PC-9 (cell line): ENCODE measurements around the gene PEX7. TPM values are rescaled to one million over a fixed set of nuclear protein-coding genes. Genes with fewer than 3 reads are reported as not detected.
A peak's percentile ranks its signal among the peaks of the same experiment; 100 is the strongest.
"Not testable (repeated sequence)": the region's sequence is repeated elsewhere in the genome, so short reads cannot be mapped to it uniquely, and the experiment has no call there.

Experiments used
- BruUV-seq: library from RNA; stranded (reverse); fragments of 400-500 nt; replicated peaks from 2 replicates; lab custom pipeline; 2021; lab: Mats Ljungman, UMichigan
- CTCF ChIA-PET: fragments of 300-600 bp; sonication (Branson Sonifier 250); formaldehyde crosslinking; loops from one replicate; lab custom pipeline; 2022; ENCODE audit warnings: antibody characterized with exemption; lab: Charles Lee
- POLR2A ChIA-PET: fragments of 300-600 bp; sonication (Branson Sonifier 250); formaldehyde crosslinking; loops from one replicate; lab custom pipeline; 2022; ENCODE audit warnings: antibody characterized with exemption; ENCODE audit not compliant: unreplicated experiment; lab: Charles Lee
- DNase-seq, 2 experiments: peaks; one replicate each; pipeline versions ENCODE4 v3.0.0 to v3.0.0-alpha.2; 2015 to 2022; ENCODE audit warnings: mixed read lengths in 1 of 2
- H2AFZ ChIP-seq: fragments of 200-600 bp; sonication (generic); 2 replicates; pipeline ENCODE4 v1.8.1; 2017; ENCODE audit warnings: antibody characterized with exemption
- H3F3A ChIP-seq: fragments of 200-600 bp; sonication (generic); 2 replicates; pipeline ENCODE4 v1.8.1; 2017; ENCODE audit warnings: antibody characterized with exemption, mild to moderate bottlenecking, low read depth; ENCODE audit not compliant: insufficient read depth
- H3K27ac ChIP-seq: fragments of 200-600 bp; sonication (generic); 2 replicates; pipeline ENCODE4 v1.6.1; 2016; ENCODE audit warnings: mixed run types
- H3K27me3 ChIP-seq: fragments of 200-600 bp; sonication (generic); 2 replicates; pipeline ENCODE4 v1.6.1; 2016; ENCODE audit warnings: low read depth, mixed run types; ENCODE audit not compliant: insufficient read depth
- H3K36me3 ChIP-seq: fragments of 200-600 bp; sonication (generic); 2 replicates; pipeline ENCODE4 v1.6.1; 2016; ENCODE audit warnings: low read depth, mixed run types
- H3K4me1 ChIP-seq: fragments of 200-600 bp; sonication (generic); replicated peaks from 2 replicates; pipeline ENCODE4 v1.6.1; 2016; ENCODE audit warnings: mixed run types; ENCODE audit not compliant: insufficient read depth
- H3K4me2 ChIP-seq: fragments of 200-600 bp; sonication (generic); 2 replicates; pipeline ENCODE4 v1.6.1; 2017; ENCODE audit warnings: mixed run types
- H3K4me3 ChIP-seq: fragments of 200-600 bp; sonication (generic); 2 replicates; pipeline ENCODE4 v1.6.1; 2016; ENCODE audit warnings: mixed run types
- H3K79me2 ChIP-seq: fragments of 200-600 bp; sonication (generic); 2 replicates; pipeline ENCODE4 v1.6.1; 2017; ENCODE audit warnings: low read depth, mixed run types
- H3K9me2 ChIP-seq: fragments of 200-600 bp; sonication (generic); 2 replicates; pipeline ENCODE4 v1.8.1; 2017; ENCODE audit warnings: mild to moderate bottlenecking; ENCODE audit not compliant: insufficient read depth
- H3K9me3 ChIP-seq: fragments of 200-600 bp; sonication (generic); 2 replicates; pipeline ENCODE4 v1.8.1; 2016; ENCODE audit warnings: low read depth; ENCODE audit not compliant: insufficient read depth
- H4K20me1 ChIP-seq: fragments of 200-600 bp; sonication (generic); 2 replicates; pipeline ENCODE4 v1.8.1; 2017; ENCODE audit not compliant: insufficient read depth
- EZH2 ChIP-seq: fragments of 200-600 bp; sonication (generic); IDR thresholded peaks from 2 replicates; pipeline ENCODE4 v1.8.0; 2017; ENCODE audit warnings: antibody characterized with exemption, low read depth
- intact Hi-C: fragments of 100-400 bp; cut with micrococcal nuclease; formaldehyde crosslinking; loops from one replicate; pipeline ENCODE4 v1.10.0; 2022; ENCODE audit not compliant: unreplicated experiment
- total RNA-seq: library from RNA; stranded (reverse); gene quantifications from 2 replicates; pipeline ENCODE4 v1.2.3, GENCODE V29; 2021
- TF ChIP-seq, protein P1 (sequence below): fragments of 200-600 bp; sonication (generic); conservative IDR thresholded peaks from 2 replicates; pipeline ENCODE4 v1.6.1; 2017; ENCODE audit warnings: mixed run types, antibody characterized with exemption, mild to moderate bottlenecking, moderate library complexity

PEX7 gene
- total RNA-seq, 1 experiment from 2014 or later: 5.6 TPM

DNA sequence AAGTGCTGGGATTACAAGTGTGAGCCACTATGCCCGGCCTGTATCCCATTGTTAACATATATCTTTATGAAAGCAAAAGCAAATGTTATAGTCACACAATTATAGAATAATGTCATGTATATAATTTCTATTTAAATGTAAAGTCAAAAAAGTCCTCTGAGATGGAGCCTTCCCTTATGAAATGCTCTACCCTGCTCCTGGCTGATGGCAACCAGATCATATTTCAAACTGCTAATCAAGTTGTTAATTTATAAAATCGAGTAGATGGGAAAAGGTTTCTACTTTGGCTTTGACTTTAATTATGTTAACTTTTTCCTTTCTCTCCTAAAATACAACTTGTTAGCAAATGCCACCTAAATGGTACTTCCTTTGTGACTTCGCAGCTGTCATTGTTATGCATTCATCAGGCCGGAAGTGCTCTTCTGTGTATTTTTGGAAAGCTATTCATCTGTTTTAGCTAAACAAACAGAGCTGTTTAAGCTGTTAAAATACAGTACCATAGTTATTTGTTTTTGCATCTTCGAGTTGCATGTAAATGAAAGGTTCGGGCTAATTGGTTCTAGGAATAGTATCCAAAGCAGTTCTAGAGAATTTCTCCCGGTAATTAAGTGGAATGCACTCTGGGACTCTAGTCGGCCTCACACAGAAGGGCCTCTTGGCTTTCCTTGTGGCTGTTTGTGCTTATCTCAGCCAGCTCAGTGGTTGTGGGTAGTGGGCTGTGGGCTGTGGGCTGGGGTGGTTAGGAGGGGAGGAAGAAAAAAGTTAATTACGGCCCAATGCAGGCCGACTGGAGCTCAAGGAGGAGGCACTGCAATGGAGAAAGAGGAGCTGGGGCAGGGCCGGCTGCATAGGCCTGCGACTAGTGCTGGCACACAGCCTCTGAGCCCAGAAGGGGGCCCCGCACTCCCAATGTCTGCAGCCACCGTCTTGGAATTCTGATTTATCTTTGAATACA lies 134.5 kb downstream of the PEX7 start:
- no peaks in the 10 kb centered on the region for H3K27me3 ChIP-seq
- no peaks in the 10 kb centered on the region for H3K9me2 ChIP-seq
- no peak overlapping the region for H3K4me3 ChIP-seq
- BruUV-seq: no TSS peak
- CTCF ChIA-PET: no interaction called here
- H2AFZ ChIP-seq: no peak overlapping the region
- POLR2A ChIA-PET: no interaction called here
- H3K36me3 ChIP-seq: no peaks in the 10 kb centered on the region
- TF ChIP-seq, protein P1, sequence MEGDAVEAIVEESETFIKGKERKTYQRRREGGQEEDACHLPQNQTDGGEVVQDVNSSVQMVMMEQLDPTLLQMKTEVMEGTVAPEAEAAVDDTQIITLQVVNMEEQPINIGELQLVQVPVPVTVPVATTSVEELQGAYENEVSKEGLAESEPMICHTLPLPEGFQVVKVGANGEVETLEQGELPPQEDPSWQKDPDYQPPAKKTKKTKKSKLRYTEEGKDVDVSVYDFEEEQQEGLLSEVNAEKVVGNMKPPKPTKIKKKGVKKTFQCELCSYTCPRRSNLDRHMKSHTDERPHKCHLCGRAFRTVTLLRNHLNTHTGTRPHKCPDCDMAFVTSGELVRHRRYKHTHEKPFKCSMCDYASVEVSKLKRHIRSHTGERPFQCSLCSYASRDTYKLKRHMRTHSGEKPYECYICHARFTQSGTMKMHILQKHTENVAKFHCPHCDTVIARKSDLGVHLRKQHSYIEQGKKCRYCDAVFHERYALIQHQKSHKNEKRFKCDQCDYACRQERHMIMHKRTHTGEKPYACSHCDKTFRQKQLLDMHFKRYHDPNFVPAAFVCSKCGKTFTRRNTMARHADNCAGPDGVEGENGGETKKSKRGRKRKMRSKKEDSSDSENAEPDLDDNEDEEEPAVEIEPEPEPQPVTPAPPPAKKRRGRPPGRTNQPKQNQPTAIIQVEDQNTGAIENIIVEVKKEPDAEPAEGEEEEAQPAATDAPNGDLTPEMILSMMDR: peak; percentile 32
- TF ChIP-seq EZH2: no peak
- intact Hi-C loops: no loop called here
- no peaks in the 10 kb centered on the region for H3K4me1 ChIP-seq
- DNase-seq: no peak
- H3K4me2 ChIP-seq: no peak overlapping the region
- H3K27ac ChIP-seq: no peak overlapping the region
- no peaks in the 10 kb centered on the region for H3K9me3 ChIP-seq
- no peaks in the 10 kb centered on the region; the same call in 1 of the 2 replicates for H3F3A ChIP-seq
- H4K20me1 ChIP-seq: no peaks in the 10 kb centered on the region
- no peaks in the 10 kb centered on the region for H3K79me2 ChIP-seq

DNA sequence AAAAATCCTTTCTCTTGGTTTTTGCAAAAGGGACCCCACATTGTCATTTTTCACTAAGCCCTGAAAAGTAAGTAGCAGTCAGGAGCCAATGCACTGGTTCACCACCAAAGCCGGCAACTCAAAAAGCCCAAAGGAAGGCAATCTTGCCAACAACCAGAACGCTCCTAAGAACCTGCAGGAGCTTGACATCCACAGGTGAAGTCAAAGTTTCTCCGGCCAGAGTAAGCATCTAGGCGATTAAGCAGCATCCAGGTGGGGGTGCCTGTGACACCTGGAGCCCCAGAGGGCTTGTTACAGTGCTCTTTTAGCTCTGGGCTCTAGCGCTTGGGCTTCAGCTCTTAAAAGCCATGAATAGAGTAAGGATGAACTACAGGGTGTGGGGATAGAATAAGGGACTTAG lies 135.8 kb downstream of the PEX7 start:
- no peak for DNase-seq
- Histone ChIP-seq H3F3A (no peaks in the 10 kb centered on the region; the same call in 1 of the 2 replicates), H3K9me3 (no peaks in the 10 kb centered on the region), H4K20me1 (no peaks in the 10 kb centered on the region), H3K27me3 (no peaks in the 10 kb centered on the region), H3K79me2 (no peaks in the 10 kb centered on the region), H3K4me1 (peaks cover 8% of the 10 kb centered on the region; the same call in 1 of the 2 replicates), H3K27ac (no peak overlapping the region), H3K4me3 (no peak overlapping the region), H3K4me2 (no peak overlapping the region), H2AFZ (no peak overlapping the region), H3K36me3 (no peaks in the 10 kb centered on the region), H3K9me2 (no peaks in the 10 kb centered on the region)
- CTCF ChIA-PET: interaction anchor here (0.7 kb wide), 1 partner anchor 85 kb away, joined by 4 read pairs; no protein-coding TSS in a partner anchor
- no peak for TF ChIP-seq EZH2
- TF ChIP-seq, protein P1: no peak
- POLR2A ChIA-PET: interaction anchor here (0.8 kb wide), 1 partner anchor 165 kb away, joined by 14 read pairs; no protein-coding TSS in a partner anchor
- no TSS peak for BruUV-seq
- intact Hi-C loops: no loop called here

DNA sequence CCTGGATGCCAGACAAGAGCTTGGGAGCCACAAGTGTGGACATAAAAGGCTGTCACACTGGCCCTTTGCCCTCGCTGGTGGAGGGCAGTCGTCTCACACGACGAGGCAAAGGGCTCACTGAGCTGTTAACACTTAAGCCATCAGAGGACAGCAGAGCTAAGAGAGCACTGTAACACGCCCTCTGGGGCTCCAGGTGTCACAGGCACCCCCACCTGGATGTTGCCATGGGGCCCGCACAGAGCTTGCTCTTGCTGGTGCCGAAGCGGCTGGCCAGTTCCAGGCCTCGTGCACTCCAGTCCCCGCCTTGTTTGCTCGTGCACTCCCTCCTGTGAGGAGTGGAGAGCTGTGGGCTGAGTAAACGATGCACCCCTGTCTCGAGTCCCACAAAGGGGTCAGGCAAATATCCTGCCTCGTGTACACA lies 137.1 kb downstream of the PEX7 start:
- no peaks in the 10 kb centered on the region for H4K20me1 ChIP-seq
- TF ChIP-seq, protein P1: no peak
- H2AFZ ChIP-seq: no peak overlapping the region
- peaks cover 8% of the 10 kb centered on the region; the same call in 1 of the 2 replicates for H3K4me1 ChIP-seq
- no peak overlapping the region for H3K27ac ChIP-seq
- H3K4me3 ChIP-seq: no peak overlapping the region
- no peaks in the 10 kb centered on the region for H3K9me3 ChIP-seq
- H3K36me3 ChIP-seq: no peaks in the 10 kb centered on the region
- H3F3A ChIP-seq: no peaks in the 10 kb centered on the region; the same call in 1 of the 2 replicates
- intact Hi-C loops: no loop called here
- H3K4me2 ChIP-seq: no peak overlapping the region
- H3K9me2 ChIP-seq: no peaks in the 10 kb centered on the region
- no peaks in the 10 kb centered on the region for H3K27me3 ChIP-seq
- no TSS peak for BruUV-seq
- no peaks in the 10 kb centered on the region for H3K79me2 ChIP-seq
- CTCF ChIA-PET: no interaction called here
- POLR2A ChIA-PET: no interaction called here
- no peak for DNase-seq

DNA sequence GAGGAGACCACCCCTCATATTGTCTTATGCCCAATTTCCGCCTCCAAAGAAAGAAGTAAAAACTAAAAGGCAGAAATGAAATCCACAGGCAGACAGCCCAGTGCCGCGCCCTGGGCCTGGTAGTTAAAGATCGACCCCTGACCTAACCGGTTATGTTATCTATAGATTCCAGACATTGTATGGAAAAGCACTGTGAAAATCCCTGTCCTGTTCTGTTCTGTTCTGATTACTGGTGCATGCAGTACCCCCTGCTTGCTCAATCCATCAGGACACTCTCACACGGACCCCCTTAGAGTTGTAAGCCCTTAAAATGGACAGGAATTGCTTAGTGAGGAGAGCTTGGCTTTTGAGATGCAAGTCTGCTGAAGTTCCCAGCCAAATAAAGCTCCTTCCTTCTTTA lies 137.5 kb downstream of the PEX7 start:
- CTCF ChIA-PET, H3K4me3 ChIP-seq, H3F3A ChIP-seq, H3K27ac ChIP-seq, BruUV-seq, POLR2A ChIA-PET, H3K4me2 ChIP-seq, H3K36me3 ChIP-seq, H3K79me2 ChIP-seq, H3K9me3 ChIP-seq, DNase-seq, H2AFZ ChIP-seq, H4K20me1 ChIP-seq, intact Hi-C loops, H3K4me1 ChIP-seq, H3K9me2 ChIP-seq, H3K27me3 ChIP-seq: not testable (repeated sequence)
